Heart left ventricle (tissue), 16 donors: ENCODE measurements around the gene GCM1. TPM values are rescaled to one million over a fixed set of nuclear protein-coding genes. Genes with fewer than 3 reads are reported as not detected.
"Not testable (repeated sequence)": the region's sequence is repeated elsewhere in the genome, so short reads cannot be mapped to it uniquely, and the experiment has no call there.

Source experiments
- ATAC-seq, 4 donors: fragments of 200-7000 bp; cut with Tn5 transposase; one replicate each; pipeline ENCODE4 v1.9.1; 2020 to 2022; ENCODE audit warnings: moderate library complexity in 4 of 4, mild to moderate bottlenecking in 3 of 4, moderate number of reproducible peaks in 1 of 4
- DNase-seq, 5 donors: peaks; one replicate each; pipeline ENCODE4 v3.0.0-alpha.2; 2020
- H3K27ac ChIP-seq, 12 donors: fragments of 200-600 bp; sonication (generic) in 4 of 12; one replicate each; pipeline versions ENCODE4 v1.5.0 to v1.8.0; 2016 to 2022; ENCODE audit warnings: mild to moderate bottlenecking in 2 of 12
- H3K27me3 ChIP-seq, 9 donors: fragments of 200-600 bp; sonication (generic) in 2 of 9; one replicate each; pipeline versions ENCODE4 v1.5.1 to v1.8.0; 2016 to 2022; ENCODE audit warnings: mild to moderate bottlenecking in 3 of 9
- H3K36me3 ChIP-seq, 9 donors: fragments of 200-600 bp; sonication (generic) in 2 of 9; one replicate each; pipeline versions ENCODE4 v1.5.0 to v1.8.0; 2018 to 2022; ENCODE audit warnings: mild to moderate bottlenecking in 2 of 9
- H3K4me1 ChIP-seq, 12 donors: fragments of 200-600 bp; sonication (generic) in 4 of 12; one replicate each; pipeline versions ENCODE4 v1.5.0 to v1.8.0; 2016 to 2022; ENCODE audit warnings: mild to moderate bottlenecking in 3 of 12
- H3K4me3 ChIP-seq, 12 donors: fragments of 200-600 bp; sonication (generic) in 4 of 12; one replicate each; pipeline versions ENCODE4 v1.5.0 to v1.8.0; 2017 to 2022; ENCODE audit warnings: mild to moderate bottlenecking in 9 of 12, moderate library complexity in 4 of 12
- H3K9me3 ChIP-seq, 12 donors: fragments of 200-600 bp; sonication (generic) in 4 of 12; one replicate each; pipeline versions ENCODE4 v1.5.0 to v1.8.0; 2016 to 2022; ENCODE audit warnings: mild to moderate bottlenecking in 1 of 12
- CTCF ChIP-seq, 12 donors: fragments of 200-600 bp; sonication (generic) in 4 of 12; IDR thresholded peaks; one replicate each; pipeline versions ENCODE4 v1.5.0 to v1.8.0; 2018 to 2022; ENCODE audit warnings: antibody characterized with exemption in 12 of 12, mild to moderate bottlenecking in 5 of 12
- POLR2A ChIP-seq, 2 donors: fragments of 450-650 bp; IDR thresholded peaks; one replicate each; pipeline ENCODE4 v1.6.1; 2017; ENCODE audit warnings: antibody characterized with exemption in 2 of 2, mild to moderate bottlenecking in 2 of 2, moderate library complexity in 2 of 2
- WGBS, 4 donors: extraction: QIAGEN DNeasy Blood & Tissue Kit in 2 of 4; methylation state at CpG; one replicate each; pipeline versions ENCODE4 v1.1.5 to v1.1.7; 2013 to 2018; 5-methylcytosine and 5-hydroxymethylcytosine counted together
- intact Hi-C, 10 donors: fragments of 100-400 bp; cut with DNase I; formaldehyde crosslinking; loops; one replicate each; pipeline versions ENCODE4 v1.11.1 to v1.14.2; 2022
- polyA plus RNA-seq, 2 donors: library from polyadenylated mRNA; stranded (reverse); fragments of 200-250 nt; gene quantifications; one replicate each; pipeline ENCODE4 v1.2.3, GENCODE V29; 2013
- total RNA-seq, 9 donors: library from RNA; depleted of rRNA in 2 of 9; stranded (reverse); fragments of >200 nt in 2 of 9; fragmentation: NEBNext Ultra II Directional in 3 of 9; extraction: Animal tissue kit (Norgen Biotek cat#: 25700) in 3 of 9; gene quantifications; one replicate each; pipeline versions ENCODE4 v1.1.0 to v1.2.4, GENCODE V29; 2016 to 2023
- donor health status: ischemic (EF 13 %, LVEDD 7.1; RV severe dilation, severe dysfunction).
- donor health status: healthy with polysubstance abuse.
- donor health status: DM: no; HTN: yes; CAD: no.
- donor health status: DM: no; HTN: no; CAD: no.
- donor health status: ischemic (EF 25% LVEDD 6.9; RV normal size, moderate dysfunction).
- donor health status: ischemic (EF 25% LVEDD 5.7; RV mildly dilated, moderate dysfunction).
- donor health status: healthy.
- donor health status: DM: yes; HTN: yes; CAD: no.
- donor health status: ischemic (EF 35%, LVEDD 5.7; RV mildly dilated, moderate dysfunction).
- donor health status: nonischemic (EF 11% LVEDD 7.7; RV severe dilation, severe dysfunction).
- donor health status: DM: yes; HTN: yes; CAD: no.
- donor health status: PGD.
- donor health status: ischemic (EF 29% LVEDD 5.4; RV normal size, mild dysfunction).
- donor health status: nonischemic (EF 23%, LVEDD 6.1; RV moderate dilation, normal function).

The GCM1 gene
- total and polyA plus RNA-seq, 11 donors = 0.03 TPM; not detected in 10

- DNase-seq (no peak), ATAC-seq (no peak)
- 47 to 59% (median 57%) methylated on average over 2 of the region's 2 CpGs for WGBS, 4 donors
- Histone ChIP-seq H3K27me3 (no peaks in the 10 kb centered on the region), H3K36me3 (no peaks in the 10 kb centered on the region), H3K9me3 (peaks cover 0 to 5% (median 0%) of the 10 kb centered on the region in 12 donors), H3K4me1 (peaks cover 0 to 5% (median 0%) of the 10 kb centered on the region in 12 donors), H3K27ac (no peak overlapping the region), H3K4me3 (no peak overlapping the region)
- intact Hi-C loops = loop anchor here in 1 of 10 donors (2.0 kb wide), 1 partner anchor 51 kb away; no protein-coding TSS in a partner anchor
- TF ChIP-seq POLR2A (IDR thresholded peaks at IDR 0.05) = no peak
- no peak for TF ChIP-seq CTCF (IDR thresholded peaks at IDR 0.05)
Observed at GRCh38 chr6:53159558-53159957, 10.9 kb upstream of the GCM1 start.

GRCh38 chr6:53158076-53158475 is 9.4 kb upstream of the GCM1 start:
- not testable (repeated sequence) for H3K27me3 ChIP-seq, H3K36me3 ChIP-seq, H3K9me3 ChIP-seq, H3K4me3 ChIP-seq, H3K27ac ChIP-seq, DNase-seq, ATAC-seq, H3K4me1 ChIP-seq
- 92 to 95% (median 93%) methylated on average over 6 of the region's 6 CpGs for WGBS, 4 donors
- intact Hi-C loops = loop anchor here in 1 of 10 donors (2.0 kb wide), 1 partner anchor 49 kb away; no protein-coding TSS in a partner anchor

- H3K36me3 ChIP-seq, H3K9me3 ChIP-seq, H3K27ac ChIP-seq, H3K27me3 ChIP-seq, H3K4me3 ChIP-seq, intact Hi-C loops, ATAC-seq, DNase-seq, H3K4me1 ChIP-seq: not testable (repeated sequence)
- WGBS, 4 donors = 83 to 93% (median 88%) methylated on average over 4 of the region's 4 CpGs
Observed at GRCh38 chr6:53155279-53155678, 6.6 kb upstream of the GCM1 start.

DNA sequence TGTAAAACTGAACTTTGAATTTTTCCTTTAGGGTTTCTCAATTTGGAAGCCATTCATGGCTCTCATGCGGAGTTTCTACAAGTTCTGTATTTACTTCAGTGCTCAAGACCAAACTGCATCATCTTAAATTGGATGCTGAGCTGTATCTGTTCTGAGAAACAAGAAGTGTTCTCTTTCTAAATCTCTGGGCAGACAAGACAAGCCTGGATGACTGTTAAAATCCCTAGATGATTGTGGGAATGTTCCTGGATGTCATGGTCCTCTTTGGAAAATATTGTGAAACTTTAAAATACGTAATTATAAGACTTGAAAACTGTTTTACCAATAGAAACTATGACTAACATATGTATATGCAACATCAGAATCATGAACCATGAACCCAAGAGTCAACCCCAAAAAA is 6.2 kb upstream of the GCM1 start:
- Histone ChIP-seq H3K4me3 (no peak overlapping the region), H3K27me3 (no peaks in the 10 kb centered on the region), H3K9me3 (no peaks in the 10 kb centered on the region), H3K27ac (no peak overlapping the region), H3K36me3 (no peaks in the 10 kb centered on the region), H3K4me1 (no peaks in the 10 kb centered on the region)
- WGBS, 4 donors = 87 to 92% (median 90%) methylated on average over 2 of the region's 2 CpGs
- intact Hi-C loops = no loop called here
- ATAC-seq (no peak), DNase-seq (no peak)
- no peak for TF ChIP-seq CTCF (IDR thresholded peaks at IDR 0.05)
- no peak for TF ChIP-seq POLR2A (IDR thresholded peaks at IDR 0.05)

DNA sequence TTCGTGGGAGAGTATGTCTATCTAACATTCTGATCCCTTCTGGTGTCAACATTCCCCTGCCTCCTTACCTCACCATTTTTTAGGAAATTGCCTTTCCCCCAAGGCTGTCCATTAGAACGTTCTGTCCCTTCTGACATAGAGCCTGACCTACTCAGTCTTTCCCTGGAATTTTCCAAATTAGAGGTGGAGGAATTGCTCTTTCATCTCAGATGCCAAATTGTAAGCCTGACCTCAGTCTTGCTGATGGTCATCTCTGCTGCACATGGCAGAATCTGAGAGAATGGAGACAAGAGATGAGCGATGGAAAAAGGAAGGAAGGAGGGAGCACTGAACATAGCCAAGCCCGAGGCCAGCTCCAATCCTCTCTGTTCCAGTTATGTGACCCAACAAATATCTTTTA is 5.4 kb upstream of the GCM1 start:
- Histone ChIP-seq H3K9me3 (no peaks in the 10 kb centered on the region), H3K4me3 (no peak overlapping the region), H3K27me3 (no peaks in the 10 kb centered on the region), H3K36me3 (no peaks in the 10 kb centered on the region), H3K27ac (no peak overlapping the region), H3K4me1 (no peaks in the 10 kb centered on the region)
- intact Hi-C loops = no loop called here
- DNase-seq (no peak), ATAC-seq (no peak)
- WGBS, 4 donors = 73 to 79% (median 74%) methylated on average over 4 of the region's 4 CpGs
- TF ChIP-seq CTCF (IDR thresholded peaks at IDR 0.05) = no peak
